Ovary (tissue), 3 donors: ENCODE measurements around the gene HOXC13.

Experiments used
- POLR2A ChIP-seq: fragments of 450-650 bp; IDR thresholded peaks from one replicate; pipeline ENCODE4 v1.6.1; 2017; ENCODE audit warnings: antibody characterized with exemption, mild to moderate bottlenecking, moderate library complexity
- TF ChIP-seq, protein P1 (sequence below), 3 donors: fragments of 450-650 bp in 2 of 3; fragments of 200-600 bp in 1 of 3; IDR thresholded peaks; one replicate each; pipeline versions ENCODE4 v1.5.1 to v1.8.0; 2016 to 2022; ENCODE audit warnings: antibody characterized with exemption in 3 of 3, mild to moderate bottlenecking in 1 of 3
- donor health status: DM: no; HTN: no; CAD: no.

DNA sequence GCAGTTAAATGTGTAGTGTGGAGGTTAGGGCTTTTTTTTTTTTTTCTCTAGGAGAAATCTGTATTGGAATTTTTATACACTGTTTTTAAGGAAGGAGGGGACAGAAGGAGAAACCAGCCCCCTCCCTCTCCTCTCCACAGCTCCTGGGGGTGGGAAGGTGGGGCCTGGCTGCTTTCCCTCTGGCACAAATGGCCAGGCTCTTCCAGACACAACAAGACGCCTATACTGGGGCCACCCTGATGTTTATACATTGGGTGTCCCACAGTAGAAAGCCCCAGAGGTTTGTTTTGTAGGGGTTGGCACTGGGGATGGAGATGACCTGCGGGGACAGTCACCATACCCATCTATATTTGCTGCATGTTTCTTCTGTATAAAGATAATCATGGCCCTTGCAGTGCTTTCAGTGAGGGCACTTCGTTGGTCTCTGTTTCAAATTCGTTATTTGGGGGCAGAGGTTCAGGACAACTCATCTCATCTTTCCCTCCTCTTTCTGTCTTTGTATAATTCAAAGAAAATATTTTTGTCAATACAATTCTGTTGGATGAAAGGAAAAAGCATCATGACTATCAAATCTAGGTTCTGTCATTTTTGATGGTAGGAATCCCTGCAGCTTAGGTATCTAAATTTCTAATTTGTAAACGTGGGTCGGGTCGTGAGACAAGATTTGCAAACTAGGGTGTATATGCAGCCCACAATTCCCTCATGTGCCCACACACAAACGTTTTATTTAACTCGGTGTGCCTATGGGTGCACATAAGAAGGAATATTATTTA, 38.4 kb downstream of the HOXC13 start:
- TF ChIP-seq POLR2A, result no peak
- TF ChIP-seq, protein P1, sequence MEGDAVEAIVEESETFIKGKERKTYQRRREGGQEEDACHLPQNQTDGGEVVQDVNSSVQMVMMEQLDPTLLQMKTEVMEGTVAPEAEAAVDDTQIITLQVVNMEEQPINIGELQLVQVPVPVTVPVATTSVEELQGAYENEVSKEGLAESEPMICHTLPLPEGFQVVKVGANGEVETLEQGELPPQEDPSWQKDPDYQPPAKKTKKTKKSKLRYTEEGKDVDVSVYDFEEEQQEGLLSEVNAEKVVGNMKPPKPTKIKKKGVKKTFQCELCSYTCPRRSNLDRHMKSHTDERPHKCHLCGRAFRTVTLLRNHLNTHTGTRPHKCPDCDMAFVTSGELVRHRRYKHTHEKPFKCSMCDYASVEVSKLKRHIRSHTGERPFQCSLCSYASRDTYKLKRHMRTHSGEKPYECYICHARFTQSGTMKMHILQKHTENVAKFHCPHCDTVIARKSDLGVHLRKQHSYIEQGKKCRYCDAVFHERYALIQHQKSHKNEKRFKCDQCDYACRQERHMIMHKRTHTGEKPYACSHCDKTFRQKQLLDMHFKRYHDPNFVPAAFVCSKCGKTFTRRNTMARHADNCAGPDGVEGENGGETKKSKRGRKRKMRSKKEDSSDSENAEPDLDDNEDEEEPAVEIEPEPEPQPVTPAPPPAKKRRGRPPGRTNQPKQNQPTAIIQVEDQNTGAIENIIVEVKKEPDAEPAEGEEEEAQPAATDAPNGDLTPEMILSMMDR (IDR thresholded peaks at IDR 0.05), result no peak
